HUES6 (cell line): ENCODE results near the gene TTLL3.
"Not testable (repeated sequence)": the region's sequence is repeated elsewhere in the genome, so short reads cannot be mapped to it uniquely, and the experiment has no call there.

Experiments
- H3K27ac ChIP-seq: 2 replicates; pipeline ENCODE4 v1.7.0; 2013; ENCODE audit warnings: low read depth, mild to moderate bottlenecking, low read length, inconsistent platforms
- H3K27me3 ChIP-seq: 2 replicates; pipeline ENCODE4 v1.6.1; 2013; ENCODE audit warnings: low read length; ENCODE audit not compliant: control insufficient read depth, insufficient read depth
- H3K36me3 ChIP-seq: 2 replicates; pipeline ENCODE4 v1.6.1; 2013; ENCODE audit warnings: low read length; ENCODE audit not compliant: control insufficient read depth, insufficient read depth
- H3K4me1 ChIP-seq: 2 replicates; pipeline ENCODE4 v1.6.1; 2013; ENCODE audit warnings: low read length; ENCODE audit not compliant: control insufficient read depth, insufficient read depth
- H3K4me3 ChIP-seq: 2 replicates; pipeline ENCODE4 v1.5.1; 2013; ENCODE audit warnings: low read depth, low read length
- H3K9ac ChIP-seq: one replicate; pipeline ENCODE4 v1.6.1; 2013; ENCODE audit warnings: mild to moderate bottlenecking, low read length
- H3K9me3 ChIP-seq: 2 replicates; pipeline ENCODE4 v1.6.1; 2013; ENCODE audit warnings: low read depth, low read length; ENCODE audit not compliant: control insufficient read depth, insufficient read depth

The TTLL3 gene

DNA sequence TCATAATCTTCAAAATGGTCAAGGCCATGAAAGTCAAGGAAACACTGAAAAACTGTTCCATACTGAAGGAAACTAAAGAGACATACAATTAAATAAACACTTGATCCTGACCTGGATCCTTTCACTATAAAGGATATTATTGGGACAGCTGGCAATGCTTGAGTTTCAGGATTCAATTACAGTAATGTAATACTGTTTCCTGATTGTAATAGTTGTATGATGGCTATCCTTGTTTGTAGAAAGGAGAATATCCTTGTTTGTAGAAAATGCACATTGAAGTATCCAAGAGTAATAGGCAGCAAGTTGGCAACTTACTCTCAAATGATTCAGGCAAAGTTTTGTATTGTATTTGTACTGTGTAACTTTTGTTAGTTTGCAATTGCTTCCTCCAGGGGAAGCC lies 65.4 kb downstream of the TTLL3 start:
- H3K9me3 ChIP-seq = no peaks in the 10 kb centered on the region
- H3K4me1 ChIP-seq = peaks cover 11% of the 10 kb centered on the region
- H3K27me3 ChIP-seq = no peaks in the 10 kb centered on the region
- H3K4me3 ChIP-seq = no peak overlapping the region
- H3K27ac ChIP-seq = no peak overlapping the region
- H3K36me3 ChIP-seq = no peaks in the 10 kb centered on the region
- H3K9ac ChIP-seq = no peak overlapping the region

DNA sequence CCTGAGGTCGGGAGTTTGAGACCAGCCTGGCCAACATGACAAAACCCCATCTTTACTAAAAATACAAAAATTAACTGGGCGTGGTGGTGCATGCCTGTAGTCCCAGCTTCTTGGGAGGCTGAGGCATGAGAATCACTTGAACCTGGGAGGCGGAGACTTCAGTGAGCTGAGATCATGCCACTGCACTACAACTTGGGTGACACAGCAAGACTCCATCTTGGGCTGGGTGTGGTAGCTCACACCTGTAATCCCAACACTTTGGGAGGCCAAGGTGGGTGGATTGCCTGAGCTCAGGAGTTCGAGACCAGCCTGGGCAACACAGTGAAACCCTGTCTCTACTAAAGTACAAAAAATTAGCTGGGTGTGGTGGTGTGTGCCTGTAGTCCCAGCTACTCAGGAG lies 66.2 kb downstream of the TTLL3 start:
- H3K27me3 ChIP-seq, H3K27ac ChIP-seq, H3K36me3 ChIP-seq, H3K9ac ChIP-seq, H3K9me3 ChIP-seq, H3K4me3 ChIP-seq: not testable (repeated sequence)
- H3K4me1 ChIP-seq = peaks cover 11% of the 10 kb centered on the region

DNA sequence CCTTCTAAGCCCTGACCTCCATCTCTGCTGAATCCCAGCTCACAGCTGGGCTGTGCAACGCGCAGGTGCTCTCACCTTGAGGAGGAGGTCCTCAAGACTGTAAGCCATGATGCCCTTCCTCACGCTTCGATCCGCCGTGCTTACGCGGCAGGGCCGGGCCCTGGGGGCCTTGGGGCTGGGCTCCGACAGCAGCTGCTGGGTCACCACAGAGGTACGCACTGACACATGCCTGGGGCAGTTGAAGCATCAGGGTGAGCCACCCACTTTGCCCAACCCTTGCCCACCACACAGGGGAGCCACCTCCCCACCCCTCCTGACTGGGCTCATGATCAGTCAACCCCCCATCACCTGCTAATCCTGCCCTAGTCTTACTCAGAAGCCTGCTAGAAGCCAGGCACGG lies 66.9 kb downstream of the TTLL3 start:
- H3K27me3 ChIP-seq = no peaks in the 10 kb centered on the region
- no peaks in the 10 kb centered on the region for H3K36me3 ChIP-seq
- H3K27ac ChIP-seq = no peak overlapping the region
- H3K4me3 ChIP-seq = no peak overlapping the region
- peaks cover 11% of the 10 kb centered on the region for H3K4me1 ChIP-seq
- H3K9ac ChIP-seq = no peak overlapping the region
- no peaks in the 10 kb centered on the region for H3K9me3 ChIP-seq

DNA sequence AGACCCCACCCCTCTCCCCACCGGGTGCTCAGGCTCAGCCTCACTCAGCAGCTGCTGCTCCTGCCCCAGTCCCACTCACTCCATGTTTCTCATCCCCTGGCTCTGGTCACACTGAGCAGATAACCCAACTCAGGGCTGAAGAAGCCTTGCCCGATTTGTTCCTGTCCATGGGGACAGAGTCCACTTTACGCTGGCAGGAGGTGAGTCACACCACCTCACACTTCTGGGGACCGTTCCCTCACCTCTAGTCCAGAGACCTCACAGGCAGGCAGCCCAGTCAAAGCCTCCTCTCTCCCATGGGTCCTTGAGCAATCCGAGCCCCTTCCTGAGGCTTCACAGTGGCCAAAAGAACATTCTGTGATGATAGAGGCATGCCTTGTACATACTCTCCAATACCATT lies 68.6 kb downstream of the TTLL3 start:
- H3K4me3 ChIP-seq = no peak overlapping the region

DNA sequence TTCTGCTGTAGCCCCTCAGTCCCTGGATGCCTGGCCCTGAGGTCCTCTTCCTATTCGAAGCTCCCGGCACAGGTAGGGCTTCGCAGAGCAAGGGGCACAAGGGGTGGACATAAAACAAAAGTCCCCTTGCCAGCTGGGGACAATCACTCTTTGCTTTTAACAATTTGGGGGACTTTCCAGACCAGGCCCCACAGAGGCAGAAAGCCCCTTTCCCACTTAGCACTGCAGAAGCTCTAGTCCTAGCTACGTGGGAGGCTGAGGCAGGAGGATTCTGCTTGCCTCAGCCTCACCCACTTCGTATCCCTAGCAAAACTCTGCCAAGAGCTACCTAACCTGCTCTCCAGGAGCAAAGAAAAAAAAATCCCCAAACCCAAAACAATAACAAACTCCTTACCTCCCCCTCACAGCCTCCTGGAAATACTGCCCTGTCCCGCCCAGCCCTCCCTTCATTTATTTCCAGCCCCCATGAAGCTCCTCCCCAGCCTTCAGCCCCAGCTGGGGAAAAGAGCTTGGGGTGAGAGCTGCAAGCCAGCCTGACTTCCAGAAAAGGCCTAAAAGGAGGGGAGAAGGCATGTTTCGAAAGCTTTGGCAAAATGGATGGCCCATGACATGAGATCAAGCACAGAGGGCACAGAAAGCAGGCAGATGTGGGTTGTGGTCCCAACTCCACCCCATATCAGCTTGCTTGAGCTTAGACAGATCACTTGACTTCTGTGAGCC lies 69.9 kb downstream of the TTLL3 start, which contains the start of gene CIDEC:
CIDEC (minus strand) TSS at position 424 of the 720 bp plus-strand sequence. CDS start 1,767 bp downstream, outside the sequence.
- no peak within 1 kb of the TSS for H3K4me3 ChIP-seq
- no peak within 1 kb of the TSS for H3K27ac ChIP-seq
- H3K9ac ChIP-seq = no peak within 1 kb of the TSS
- H3K9me3 ChIP-seq = no peaks in the 10 kb centered on the region
- H3K36me3 ChIP-seq = no peaks in the 10 kb centered on the region
- peaks cover 22% of the 10 kb centered on the region for H3K4me1 ChIP-seq
- H3K27me3 ChIP-seq = no peaks in the 10 kb centered on the region

More for the DNA sequence above, 68.6 kb downstream of the TTLL3 start:
- Histone ChIP-seq H3K36me3 (no peaks in the 10 kb centered on the region), H3K4me1 (peaks cover 14% of the 10 kb centered on the region), H3K27me3 (no peaks in the 10 kb centered on the region), H3K27ac (no peak overlapping the region), H3K9ac (no peak overlapping the region), H3K9me3 (no peaks in the 10 kb centered on the region)

DNA sequence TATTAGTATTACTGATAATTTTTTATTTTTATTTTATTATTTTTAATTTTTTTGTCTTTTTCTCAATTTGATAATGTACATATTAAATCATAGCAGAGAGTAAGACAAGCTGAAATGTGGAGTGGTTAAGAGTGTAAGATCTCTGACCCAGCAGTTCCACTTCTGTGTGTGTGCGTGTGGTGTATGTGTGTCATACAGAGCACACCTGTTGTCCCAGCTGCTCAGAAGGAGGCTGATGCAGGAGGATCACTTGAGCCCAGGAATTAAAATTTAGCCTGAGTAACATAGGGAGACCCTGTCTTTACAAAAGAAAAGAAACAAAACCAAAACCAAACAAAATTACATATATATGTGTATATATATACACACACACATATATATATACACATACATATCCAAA lies 71.4 kb downstream of the TTLL3 start:
- peaks cover 22% of the 10 kb centered on the region for H3K4me1 ChIP-seq
- no peak overlapping the region for H3K27ac ChIP-seq
- no peaks in the 10 kb centered on the region for H3K36me3 ChIP-seq
- no peaks in the 10 kb centered on the region for H3K9me3 ChIP-seq
- H3K4me3 ChIP-seq = no peak overlapping the region
- H3K27me3 ChIP-seq = no peaks in the 10 kb centered on the region
- H3K9ac ChIP-seq = no peak overlapping the region

DNA sequence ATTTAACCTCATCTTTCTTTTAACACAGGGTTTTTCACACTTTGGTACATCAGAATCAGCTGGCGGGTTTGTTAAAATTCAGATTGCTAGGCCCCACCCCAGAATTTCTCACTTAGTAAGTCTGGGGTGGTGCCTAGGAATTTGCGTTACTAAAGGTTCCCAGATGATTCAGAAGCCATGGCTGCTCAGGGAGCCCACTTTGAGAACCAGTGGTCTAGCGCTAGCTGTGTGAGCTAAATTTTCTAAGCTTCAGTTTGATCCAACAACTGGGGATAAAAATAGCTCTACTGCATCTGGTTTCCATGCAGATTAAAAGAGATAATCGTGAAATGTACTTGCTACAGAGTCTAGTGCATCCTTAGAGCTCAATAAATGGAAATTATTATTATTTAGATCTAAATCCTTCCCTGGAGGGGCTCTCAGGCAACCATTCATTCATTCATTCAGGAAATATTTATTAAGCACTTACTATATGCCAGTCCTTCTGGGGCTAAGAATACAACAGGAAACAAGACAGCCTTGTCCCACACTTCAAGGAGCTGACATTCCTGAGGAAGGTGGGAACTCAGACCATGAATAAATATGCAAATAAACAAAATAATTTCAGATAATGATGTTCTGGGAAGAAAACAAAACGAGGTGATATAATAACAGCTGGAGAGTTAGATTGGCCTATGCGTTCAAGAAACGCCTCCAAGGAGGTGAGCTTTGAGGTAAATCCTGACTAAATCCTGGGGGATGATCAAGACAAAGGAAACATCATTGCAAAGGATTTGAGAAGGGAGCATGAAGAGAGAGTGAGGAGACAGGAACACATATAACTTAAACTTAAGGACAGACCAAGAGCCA lies 73.9 kb downstream of the TTLL3 start:
- Histone ChIP-seq H3K4me1 (peaks cover 10% of the 10 kb centered on the region; the same call in 1 of the 2 replicates), H3K27ac (peak overlapping the region; percentile 66; the same call in 1 of the 2 replicates), H3K4me3 (no peak overlapping the region), H3K36me3 (no peaks in the 10 kb centered on the region), H3K9ac (peak overlapping the region; percentile 66), H3K27me3 (no peaks in the 10 kb centered on the region), H3K9me3 (no peaks in the 10 kb centered on the region)

DNA sequence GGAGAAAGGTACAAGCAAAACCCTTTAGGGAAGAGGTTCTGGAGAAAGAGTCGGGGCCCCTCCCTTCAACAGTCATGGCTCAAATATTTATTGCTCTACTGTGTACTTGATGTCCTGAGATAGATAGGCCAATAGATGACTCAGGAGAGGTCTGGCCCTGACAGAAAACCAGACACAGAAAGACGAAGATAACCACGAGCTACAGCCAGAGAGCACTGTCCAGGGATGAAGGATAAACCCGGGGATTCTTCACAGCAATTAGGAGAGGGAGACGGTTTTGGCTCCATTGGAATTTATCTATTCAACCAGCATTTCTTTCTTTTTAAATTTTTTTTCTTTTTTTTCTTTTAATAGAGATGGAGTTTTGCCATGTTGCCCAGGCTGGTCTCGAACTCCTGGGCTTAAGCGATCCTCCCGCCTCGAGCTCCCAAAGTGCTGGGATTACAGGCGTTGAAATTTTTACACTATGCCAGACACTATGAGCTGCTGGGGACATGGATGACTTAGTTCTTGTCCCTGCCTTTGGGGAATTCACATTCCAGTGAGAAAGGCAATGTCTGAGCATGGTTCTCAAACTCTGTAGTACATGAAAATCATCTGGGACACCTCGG lies 74.6 kb downstream of the TTLL3 start:
- peak overlapping the region; percentile 66 for H3K9ac ChIP-seq
- H3K9me3 ChIP-seq = no peaks in the 10 kb centered on the region
- peaks cover 10% of the 10 kb centered on the region; the same call in 1 of the 2 replicates for H3K4me1 ChIP-seq
- H3K27me3 ChIP-seq = no peaks in the 10 kb centered on the region
- no peak overlapping the region for H3K4me3 ChIP-seq
- H3K36me3 ChIP-seq = no peaks in the 10 kb centered on the region
- peak overlapping the region; percentile 66; the same call in 1 of the 2 replicates for H3K27ac ChIP-seq
